Suppressor macrophage (primary cell): ENCODE data around the gene UBTF.

Source experiments
- DNase-seq, 4 experiments: peaks; one replicate each; pipeline ENCODE4 v3.0.0-alpha.2; 2020 to 2022

UBTF gene

DNA sequence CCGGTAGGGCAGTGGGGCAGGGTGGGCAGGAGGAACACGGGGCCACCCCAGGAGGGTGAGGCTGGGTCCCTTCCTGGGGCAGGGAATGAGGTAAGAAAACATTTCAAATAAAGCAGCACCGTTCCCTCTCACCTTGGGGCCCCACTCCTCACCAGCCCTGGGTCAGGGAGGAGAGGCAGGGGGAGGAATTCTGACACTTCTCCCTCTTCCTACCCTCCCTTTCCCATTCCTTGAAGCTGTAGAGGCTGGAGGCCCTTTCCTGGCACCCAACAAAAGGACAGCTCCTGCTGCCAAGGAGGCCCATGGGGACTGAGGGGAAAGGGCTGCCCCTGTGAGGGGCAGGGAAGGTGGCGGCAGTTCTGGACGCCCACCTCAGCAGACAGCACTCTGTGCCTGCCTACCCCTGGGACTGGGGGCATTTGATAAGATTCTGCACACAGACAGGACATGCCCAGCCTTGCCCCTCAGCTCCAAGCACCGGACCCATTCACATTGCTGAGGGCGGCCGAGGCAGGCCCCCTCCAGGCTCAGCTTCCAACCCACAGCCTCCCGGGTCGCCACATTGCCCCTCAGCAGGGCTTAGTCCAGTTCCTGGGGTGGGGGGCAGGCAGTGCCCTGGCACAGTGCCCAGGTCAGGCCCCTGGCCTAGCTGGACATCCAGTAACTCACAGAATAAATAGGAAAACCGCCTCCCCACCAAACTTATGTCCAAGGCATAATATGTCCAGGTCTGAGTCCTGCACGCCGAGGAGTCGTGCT lies 26.0 kb downstream of the UBTF start:
- DNase-seq = no peak

DNA sequence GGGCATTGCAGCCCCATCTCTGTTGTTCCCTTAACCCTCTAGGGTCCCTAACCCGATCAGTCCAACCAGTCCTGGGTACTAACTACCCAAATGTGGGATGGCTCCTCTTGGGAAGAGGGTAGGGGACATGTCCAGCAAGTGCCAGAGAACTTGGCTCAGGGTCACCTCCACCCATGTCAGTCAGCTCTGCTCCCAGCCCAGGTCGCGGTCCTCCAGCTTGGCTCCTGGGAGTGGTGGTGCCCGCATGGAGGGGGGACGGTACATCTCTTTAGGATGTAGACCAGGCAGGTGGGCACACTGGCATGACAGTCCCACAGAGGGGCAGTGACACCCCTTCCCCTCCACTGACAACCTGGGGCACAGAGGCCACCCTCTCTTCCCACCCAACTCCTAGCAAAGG lies 26.7 kb downstream of the UBTF start:
- no peak for DNase-seq

DNA sequence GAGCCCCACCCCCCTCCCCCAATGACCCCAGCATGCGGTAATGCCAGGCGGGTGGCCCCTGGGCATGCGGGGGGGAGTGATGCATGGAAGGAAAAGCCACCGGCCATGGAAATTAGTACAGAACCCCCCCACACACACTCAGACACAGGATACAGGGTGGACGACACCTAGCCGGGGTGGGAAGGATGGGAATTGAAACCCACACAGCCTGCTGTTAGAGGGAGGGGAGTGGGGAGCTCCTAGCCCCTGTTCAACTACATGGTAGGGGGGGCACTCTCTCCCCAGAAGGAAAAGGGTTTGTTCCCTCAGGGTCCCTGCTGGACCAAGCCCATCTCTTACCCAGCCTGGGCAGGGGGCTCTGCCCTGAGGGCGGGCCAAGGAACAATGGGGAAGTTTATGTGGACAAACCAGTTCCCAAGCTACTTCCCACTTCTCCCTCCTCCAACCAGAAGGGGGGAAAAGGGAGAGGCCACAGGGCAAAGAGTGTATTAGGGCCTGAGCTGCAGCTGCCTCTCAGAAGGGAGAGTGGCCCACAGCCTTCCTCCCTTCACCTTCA lies 27.5 kb downstream of the UBTF start:
- peak; percentile 26 to 57 (median 49) for DNase-seq

DNA sequence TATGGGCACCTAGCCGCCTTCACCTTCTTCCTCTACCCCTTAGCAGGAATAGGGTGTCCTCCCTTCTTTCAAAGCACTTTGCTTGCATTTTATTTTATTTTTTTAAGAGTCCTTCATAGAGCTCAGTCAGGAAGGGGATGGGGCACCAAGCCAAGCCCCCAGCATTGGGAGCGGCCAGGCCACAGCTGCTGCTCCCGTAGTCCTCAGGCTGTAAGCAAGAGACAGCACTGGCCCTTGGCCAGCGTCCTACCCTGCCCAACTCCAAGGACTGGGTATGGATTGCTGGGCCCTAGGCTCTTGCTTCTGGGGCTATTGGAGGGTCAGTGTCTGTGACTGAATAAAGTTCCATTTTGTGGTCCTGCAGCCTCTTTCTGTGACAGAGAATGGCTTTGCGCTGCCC lies 28.1 kb downstream of the UBTF start:
- no peak for DNase-seq

DNA sequence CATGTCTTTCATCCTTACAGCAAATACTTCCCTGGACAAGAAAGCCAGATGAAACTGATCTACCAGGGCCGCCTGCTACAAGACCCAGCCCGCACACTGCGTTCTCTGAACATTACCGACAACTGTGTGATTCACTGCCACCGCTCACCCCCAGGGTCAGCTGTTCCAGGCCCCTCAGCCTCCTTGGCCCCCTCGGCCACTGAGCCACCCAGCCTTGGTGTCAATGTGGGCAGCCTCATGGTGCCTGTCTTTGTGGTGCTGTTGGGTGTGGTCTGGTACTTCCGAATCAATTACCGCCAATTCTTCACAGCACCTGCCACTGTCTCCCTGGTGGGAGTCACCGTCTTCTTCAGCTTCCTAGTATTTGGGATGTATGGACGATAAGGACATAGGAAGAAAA lies 29.0 kb downstream of the UBTF start:
- no peak for DNase-seq

DNA sequence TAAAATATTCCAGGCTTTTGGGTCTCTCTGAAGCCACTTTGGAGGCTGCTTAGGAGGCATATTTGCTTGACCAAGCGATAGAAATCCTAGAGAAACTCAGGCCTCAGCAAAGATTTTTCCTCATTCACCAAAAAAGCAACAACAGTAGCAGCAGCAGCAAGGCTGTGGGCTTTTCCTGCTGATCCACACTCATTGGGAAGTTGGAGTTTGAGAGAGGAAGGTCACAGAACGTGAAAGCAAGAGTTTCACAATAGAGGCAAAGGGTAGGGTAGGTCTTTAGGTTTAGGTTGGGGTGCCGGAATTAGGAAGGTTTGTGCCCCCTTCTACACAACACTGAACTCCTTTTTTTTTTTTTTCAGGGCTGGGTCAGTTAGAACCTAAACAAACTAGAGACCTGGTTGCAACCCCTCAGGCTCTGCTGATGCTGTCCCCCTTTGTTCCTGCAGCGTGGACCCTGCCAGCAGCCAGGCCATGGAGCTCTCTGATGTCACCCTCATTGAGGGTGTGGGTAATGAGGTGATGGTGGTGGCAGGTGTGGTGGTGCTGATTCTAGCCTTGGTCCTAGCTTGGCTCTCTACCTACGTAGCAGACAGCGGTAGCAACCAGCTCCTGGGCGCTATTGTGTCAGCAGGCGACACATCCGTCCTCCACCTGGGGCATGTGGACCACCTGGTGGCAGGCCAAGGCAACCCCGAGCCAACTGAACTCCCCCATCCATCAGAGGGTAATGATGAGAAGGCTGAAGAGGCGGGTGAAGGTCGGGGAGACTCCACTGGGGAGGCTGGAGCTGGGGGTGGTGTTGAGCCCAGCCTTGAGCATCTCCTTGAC lies 30.7 kb downstream of the UBTF start:
- peak; percentile 28 to 67 (median 56) for DNase-seq

DNA sequence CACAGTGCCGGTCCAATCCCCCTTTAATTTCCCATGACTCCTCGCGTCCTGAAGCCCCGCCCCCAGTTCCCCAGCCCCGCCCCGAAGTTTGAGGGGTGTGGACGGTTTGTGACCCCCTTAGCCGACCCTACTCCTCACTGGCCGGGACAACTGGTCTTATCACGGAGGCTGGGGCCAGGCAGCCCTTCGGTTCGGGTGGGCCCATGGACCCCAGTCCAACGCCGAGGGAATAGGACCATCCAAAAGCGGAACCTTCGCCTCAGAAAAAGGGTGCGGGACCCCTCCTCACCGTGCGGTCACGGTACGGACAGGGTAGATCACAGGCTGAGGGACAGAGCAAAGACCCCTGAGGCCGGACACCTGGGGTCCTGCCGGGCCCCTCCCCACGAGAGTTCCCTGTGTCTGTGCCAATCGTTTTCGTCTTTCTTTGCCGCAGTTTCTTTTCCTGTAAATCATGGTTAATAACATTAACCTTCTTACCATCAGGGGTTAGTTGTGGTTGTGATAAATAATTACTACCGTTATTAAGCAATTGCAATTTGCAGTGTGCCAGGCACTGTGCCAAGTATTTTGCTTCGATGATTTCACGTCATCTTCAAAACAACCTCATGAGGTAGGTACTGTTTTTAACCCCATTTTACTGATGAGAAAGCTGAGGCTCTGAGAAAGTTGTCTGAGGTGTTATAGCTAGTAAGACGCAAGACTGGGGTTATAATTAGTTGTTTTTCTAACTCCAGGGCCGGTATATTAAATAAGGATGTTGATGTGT lies 32.2 kb downstream of the UBTF start:
- DNase-seq = peak; percentile 23 to 43 (median 31)

DNA sequence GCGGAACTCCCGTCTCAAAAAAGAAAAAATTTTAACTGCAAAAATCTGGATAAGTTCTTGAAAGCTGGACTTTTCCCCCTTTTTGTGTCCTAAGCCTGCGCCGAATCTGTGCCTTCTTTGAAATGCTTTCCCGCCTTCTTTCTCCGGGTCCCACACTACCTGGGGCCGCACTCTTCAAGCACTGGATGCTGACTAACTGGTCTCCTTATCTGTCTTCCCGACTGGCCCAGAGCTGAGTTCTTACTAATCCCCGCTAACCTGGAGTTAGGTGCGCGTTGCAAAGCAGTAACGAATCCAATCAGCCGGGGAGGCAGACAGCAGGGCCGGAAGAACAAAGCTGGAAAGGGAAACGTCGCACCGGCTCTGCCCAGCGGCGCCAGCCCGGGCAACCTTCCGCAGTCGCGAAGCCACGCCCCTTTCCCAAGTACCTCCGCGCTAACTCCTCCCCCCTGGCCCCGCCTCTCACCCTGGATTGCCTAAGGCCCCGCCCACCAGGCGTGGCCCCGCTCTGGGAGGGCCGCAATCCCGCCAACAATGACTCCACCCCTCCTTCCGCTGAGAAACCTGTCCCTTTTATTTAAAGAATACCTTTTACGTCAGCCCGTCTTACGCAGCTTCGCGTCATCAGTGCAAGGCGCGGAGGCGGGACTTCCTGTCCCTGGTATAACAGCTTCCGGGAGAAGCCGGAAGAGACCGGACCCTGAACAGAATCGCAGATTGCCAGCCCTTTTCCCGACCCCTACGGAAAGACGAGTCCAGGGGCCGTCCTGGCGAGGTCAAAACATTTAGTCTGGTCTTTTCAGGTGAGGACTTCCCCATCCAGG lies 33.0 kb downstream of the UBTF start, which contains the start of gene TMUB2:
Gene TMUB2, plus strand, starts transcription at position 666 of the 824 bp plus-strand sequence. CDS start 737 bp downstream, outside the sequence.
- DNase-seq = peak; percentile 100

DNA sequence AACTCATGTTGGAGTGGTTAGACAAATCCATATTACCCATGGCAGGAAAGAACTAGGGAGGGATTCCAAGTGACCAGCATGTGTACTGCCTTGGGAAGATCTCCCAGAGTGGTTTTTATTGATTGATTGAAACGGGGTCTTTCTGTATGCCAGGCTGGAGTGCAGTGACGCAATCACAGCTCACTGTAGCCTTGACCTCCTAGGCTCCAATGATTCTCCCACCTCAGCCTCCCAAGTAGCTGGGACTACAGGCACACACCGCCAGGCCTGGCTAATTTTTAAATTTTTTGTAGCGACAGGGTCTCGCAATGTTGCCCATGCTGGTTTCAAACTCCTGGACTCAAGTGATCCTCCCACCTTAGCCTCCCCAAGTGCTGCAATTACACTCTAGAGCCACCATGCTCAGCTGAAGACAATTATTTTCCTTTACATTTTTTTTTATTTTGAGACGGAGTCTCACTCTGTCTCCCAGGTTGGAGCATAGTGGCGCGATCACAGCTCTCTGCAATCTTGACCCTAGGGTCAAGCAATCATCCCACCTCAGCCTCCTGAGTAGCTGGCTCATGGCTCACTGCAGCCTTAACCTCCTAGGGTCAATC lies 35.2 kb downstream of the UBTF start:
- no peak for DNase-seq

DNA sequence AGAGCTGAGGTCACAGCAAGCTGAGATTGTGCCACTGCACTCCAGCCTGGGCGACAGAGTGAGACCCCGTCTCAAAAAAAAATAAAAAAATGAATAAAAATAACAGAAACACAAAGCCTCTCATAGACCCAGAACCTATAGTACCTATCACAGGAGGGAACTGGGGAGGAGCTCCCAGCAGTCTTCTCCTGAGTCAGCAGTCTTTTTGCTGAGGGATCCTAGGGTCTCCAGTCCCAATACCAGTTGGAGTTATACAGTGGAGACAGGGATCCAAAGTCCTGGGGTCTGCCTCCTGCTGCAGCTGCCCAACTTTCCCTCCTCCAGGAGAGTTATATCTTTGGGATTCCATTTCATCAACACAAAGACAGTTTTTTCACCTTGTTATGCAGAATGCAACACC lies 36.5 kb downstream of the UBTF start:
- no peak for DNase-seq

DNA sequence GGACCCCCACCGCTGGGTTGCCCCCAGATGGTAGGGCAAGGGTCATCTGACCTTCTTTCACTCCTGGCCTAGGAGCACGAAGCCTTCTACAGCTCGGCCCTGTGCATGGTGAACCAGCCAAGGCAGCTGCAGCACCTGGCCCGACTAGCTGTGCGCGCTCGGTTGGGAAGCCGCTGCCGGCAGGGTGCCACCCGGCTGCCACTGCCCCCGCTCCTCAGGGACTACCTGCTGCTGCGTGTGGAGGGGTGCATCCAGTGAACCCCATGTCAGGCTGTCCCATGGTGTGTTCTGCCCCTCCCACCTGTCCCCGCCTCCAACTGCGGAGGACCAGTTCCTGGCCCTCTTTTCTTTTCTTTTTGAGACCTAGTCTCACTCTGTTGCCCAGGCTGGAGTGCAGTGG lies 41.3 kb downstream of the UBTF start:
- no peak for DNase-seq

DNA sequence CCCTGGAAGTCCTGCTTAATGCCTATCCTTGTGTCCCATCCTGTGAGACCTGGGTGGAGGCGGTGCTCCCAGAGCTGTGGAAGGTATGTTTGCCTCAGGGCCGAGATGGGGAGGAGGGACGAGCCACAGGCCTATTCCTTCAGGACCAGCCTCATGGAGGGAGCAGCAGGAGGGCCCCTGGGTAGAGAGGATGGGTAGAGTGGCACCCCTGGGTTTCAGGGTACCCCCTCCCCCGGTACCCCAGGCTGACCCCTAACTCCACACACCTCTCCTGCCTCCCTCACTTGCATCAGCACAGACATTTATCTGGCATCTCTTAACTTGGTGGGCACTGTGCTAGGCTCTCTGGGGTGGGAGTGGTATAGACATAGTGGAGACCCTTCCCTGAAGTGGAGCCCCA lies 41.8 kb downstream of the UBTF start:
- DNase-seq = no peak

DNA sequence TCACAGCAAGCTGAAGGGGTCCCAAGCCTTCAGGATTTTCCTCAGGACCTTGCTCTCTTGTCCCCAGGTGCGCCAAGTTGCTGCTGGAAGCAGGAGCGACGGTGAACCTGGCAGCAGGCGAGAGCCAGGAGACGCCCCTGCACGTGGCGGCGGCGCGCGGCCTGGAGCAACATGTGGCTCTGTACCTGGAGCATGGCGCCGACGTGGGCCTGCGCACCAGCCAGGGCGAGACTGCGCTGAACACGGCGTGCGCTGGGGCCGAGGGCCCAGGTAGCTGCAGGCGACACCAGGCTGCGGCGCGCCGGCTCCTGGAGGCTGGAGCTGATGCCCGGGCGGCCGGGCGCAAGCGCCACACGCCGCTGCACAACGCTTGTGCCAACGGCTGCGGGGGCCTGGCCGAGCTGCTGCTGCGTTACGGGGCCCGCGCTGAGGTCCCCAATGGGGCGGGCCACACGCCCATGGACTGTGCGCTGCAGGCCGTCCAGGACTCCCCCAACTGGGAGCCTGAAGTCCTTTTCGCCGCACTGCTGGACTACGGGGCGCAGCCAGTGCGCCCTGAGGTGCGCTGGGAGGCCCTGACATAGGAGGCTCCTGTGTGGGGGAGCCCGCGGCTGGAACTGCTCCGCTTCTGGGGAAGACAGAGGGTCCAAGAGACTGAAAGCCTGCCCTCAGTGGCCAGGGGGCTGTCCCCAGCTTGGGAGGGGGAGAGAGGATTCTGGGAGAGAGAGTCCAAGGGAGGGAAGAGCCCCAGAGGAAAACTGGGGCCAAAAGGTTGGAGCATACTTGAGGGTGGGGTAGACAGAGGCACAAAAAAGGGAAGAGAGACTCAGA lies 42.6 kb downstream of the UBTF start:
- no peak for DNase-seq

DNA sequence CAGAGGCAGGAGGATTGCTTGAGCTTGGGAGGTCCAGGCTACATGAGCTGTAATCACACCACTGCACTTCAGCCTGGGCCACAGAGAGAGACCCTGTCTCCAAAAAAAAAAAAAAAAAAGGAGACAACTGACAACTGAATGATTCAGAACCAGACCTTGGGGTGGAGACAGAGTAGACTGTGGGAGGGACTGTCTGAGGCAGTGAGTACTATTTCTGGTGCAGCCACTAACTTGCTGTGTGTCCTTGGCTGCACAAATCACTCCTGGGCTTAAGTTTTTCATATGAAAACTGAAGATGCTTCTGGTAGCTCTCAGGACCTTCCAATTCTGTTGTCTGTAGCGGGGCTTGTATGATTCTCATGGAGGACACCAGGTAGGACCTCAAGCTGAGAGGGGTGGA lies 43.2 kb downstream of the UBTF start:
- DNase-seq = no peak

DNA sequence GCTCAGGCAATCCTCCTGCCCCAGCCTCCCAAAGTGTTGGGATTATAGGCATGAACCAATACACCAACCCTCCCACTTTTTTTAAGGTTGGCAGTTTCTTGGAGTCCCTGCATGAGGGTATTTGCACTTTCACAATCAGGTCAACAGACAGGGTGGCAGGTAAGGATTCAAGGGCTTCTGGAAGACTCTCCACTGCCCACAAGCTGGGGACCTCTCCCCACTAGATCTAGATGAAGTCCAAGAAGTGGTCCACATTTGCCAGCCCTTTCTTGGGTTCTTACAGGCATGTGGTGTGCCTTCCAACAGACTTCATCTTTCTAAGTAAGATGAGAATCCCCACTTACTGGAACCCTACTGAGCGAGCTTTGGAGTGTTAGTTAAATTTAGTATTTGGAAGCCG lies 45.0 kb downstream of the UBTF start:
- DNase-seq = no peak

DNA sequence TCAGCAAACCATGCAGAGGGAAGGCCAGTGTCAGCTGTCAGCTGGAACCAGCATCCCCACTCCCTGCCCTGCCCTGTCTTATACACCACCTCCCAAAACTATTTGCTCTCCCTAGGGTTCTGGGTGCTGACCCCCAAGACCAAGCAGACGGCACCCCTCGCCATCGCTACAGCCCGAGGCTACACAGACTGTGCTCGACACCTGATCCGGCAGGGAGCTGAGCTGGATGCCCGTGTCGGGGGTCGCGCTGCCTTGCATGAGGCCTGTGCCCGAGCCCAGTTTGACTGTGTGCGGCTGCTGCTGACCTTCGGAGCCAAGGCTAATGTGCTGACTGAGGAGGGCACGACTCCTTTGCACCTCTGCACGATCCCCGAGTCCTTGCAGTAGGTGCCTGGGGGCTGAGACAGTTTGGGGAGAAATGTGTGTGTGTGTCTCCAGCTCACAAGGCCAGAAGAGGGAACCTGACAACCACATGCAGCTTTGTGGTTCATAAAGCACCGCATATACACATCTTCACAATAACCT lies 47.5 kb downstream of the UBTF start:
- DNase-seq = no peak

DNA sequence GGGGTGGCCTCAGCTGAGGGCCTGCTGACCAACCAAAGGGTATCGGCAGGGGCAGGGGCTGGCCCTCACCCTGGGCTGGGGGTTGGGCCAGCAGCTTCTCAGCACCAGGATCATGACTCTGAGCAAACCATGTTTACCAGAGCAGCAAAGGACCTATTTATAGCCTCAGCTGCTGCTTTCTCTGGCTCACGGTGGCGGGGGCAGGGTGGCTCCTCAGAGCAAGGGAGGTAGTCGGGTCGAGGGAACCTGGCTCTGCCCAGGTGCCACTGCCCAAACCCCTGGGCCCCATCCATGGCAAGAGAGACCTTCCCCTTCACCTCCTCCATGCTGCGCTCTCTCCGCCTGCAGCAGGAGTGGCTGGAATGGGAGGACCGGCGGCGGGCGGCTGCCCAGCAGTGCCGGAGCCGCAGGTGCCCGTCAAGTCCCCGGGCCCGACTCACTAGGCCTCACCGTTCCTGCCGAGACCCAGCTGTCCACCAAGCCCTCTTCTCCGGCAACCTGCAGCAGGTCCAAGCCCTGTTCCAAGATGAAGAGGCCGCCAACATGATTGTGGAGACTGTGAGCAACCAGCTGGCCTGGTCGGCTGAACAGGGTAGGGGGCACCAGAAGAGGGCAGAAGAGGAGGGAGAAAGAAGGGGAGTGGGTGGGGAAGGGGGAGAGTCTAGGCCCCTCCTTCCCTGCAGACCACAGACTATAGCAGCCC lies 48.8 kb downstream of the UBTF start, which contains the start of gene ASB16:
Gene ASB16, plus strand, starts transcription at position 206 of the 703 bp plus-strand sequence. Its CDS starts 86 bp downstream, at position 292.
- DNase-seq = no peak

DNA sequence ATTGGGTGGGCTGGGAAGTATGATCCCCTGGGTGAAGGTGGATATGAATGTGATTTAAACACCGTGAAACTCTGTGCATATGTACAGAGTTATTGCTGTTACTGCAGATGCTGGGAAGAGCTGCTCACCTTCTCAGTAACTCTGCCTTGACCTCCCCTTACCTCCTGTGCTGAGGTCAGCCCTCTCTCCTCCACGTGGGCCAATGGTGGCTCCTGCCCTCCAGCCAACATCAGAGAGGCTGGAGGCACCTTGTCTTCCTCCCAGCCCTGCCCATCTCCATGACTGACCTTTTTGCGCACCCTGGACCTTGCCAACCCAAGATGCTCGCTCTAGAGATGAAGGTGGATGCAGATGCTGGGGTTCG lies 49.4 kb downstream of the UBTF start:
- DNase-seq = no peak

DNA sequence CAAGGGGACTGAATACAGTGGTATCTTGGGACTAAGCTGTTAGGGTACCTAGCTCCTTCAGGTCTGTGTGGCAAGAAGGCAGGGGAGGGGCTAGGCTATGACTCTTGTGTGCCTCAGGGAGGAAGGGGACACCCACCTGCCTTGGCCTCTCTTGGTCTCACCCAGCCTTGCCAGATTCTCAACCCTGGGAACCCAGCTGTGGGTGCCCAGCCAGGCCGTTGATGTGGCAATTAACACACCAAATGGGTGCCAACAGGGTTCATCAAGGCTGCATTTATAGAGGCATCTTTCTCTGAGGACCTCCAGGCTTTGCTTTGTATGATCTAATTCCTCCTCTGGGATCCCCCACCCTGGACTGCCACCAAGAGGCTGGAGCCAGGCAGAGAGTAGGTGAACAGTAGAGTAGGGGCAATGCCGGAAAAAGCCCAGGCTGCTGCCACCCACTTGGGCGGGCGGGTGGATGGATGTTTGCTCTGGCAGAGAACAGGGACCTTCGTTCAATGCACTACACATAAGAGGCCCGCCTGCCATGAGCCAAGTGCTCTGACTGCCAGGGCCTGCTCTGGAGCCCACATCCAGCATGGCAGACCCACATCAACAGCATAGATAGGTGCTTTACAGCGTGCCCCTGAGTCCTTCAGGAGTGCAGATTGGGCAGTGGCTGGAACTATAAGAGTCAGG lies 52.2 kb downstream of the UBTF start:
- DNase-seq = no peak
